Measurements from ENCODE around the gene CAPS2.

The CAPS2 gene

GRCh38 chr12:75305412-75306332 lies 24.5 kb downstream of the CAPS2 start:
- DNase-seq = no peak

GRCh38 chr12:75302781-75303180 lies 27.3 kb downstream of the CAPS2 start:
- no peak for DNase-seq

- DNase-seq = no peak
These were observed 27.9 kb downstream of the CAPS2 start for GRCh38 chr12:75302225-75302624.

GRCh38 chr12:75294797-75295196 lies 35.3 kb downstream of the CAPS2 start:
- DNase-seq = no peak

GRCh38 chr12:75294336-75294735 lies 35.8 kb downstream of the CAPS2 start:
- no peak for DNase-seq

GRCh38 chr12:75291014-75291413 lies 39.1 kb downstream of the CAPS2 start:
- DNase-seq = no peak

GRCh38 chr12:75289753-75290152 lies 40.4 kb downstream of the CAPS2 start:
- no peak for DNase-seq

- no peak for DNase-seq
These were observed 41.3 kb downstream of the CAPS2 start for GRCh38 chr12:75288860-75289259.

GRCh38 chr12:75275702-75276101 lies 54.4 kb downstream of the CAPS2 start:
- DNase-seq = no peak

GRCh38 chr12:75271576-75271975 lies 58.5 kb downstream of the CAPS2 start:
- no peak for DNase-seq

GRCh38 chr12:75270157-75270556 lies 60.0 kb downstream of the CAPS2 start:
- DNase-seq = no peak

- no peak for DNase-seq
These were observed 60.9 kb downstream of the CAPS2 start for GRCh38 chr12:75269209-75269608.

- no peak for DNase-seq
These were observed 69.8 kb downstream of the CAPS2 start for GRCh38 chr12:75260316-75260715.

- no peak for DNase-seq
These were observed 71.0 kb downstream of the CAPS2 start for GRCh38 chr12:75259143-75259542.

GRCh38 chr12:75257510-75257909 lies 72.6 kb downstream of the CAPS2 start:
- no peak for DNase-seq

- DNase-seq = no peak
These were observed 85.0 kb downstream of the CAPS2 start for GRCh38 chr12:75245108-75245507.

GRCh38 chr12:75239987-75240386 lies 90.1 kb downstream of the CAPS2 start:
- no peak for DNase-seq

GRCh38 chr12:75236206-75236605 lies 93.9 kb downstream of the CAPS2 start:
- no peak for DNase-seq

- DNase-seq = no peak
These were observed 103.0 kb downstream of the CAPS2 start for GRCh38 chr12:75227132-75227531.
